HG02759 (cell line): ENCODE data around the gene HYAL3.
A peak's percentile ranks its signal among the peaks of the same experiment; 100 is the strongest.
"Not testable (repeated sequence)": the region's sequence is repeated elsewhere in the genome, so short reads cannot be mapped to it uniquely, and the experiment has no call there.

Source experiments
- ATAC-seq: cut with Tn5 transposase; IDR thresholded peaks from one replicate; pipeline ENCODE4 v1.9.1; 2021; ENCODE audit warnings: mild to moderate bottlenecking, moderate library complexity; ENCODE audit not compliant: unreplicated experiment

Gene HYAL3

GRCh38 chr3:50260027-50260941 is 38.9 kb downstream of the HYAL3 start:
- ATAC-seq = peak; percentile 90

- peak; percentile 27 for ATAC-seq
Observed at GRCh38 chr3:50259432-50260026, 39.7 kb downstream of the HYAL3 start.

DNA sequence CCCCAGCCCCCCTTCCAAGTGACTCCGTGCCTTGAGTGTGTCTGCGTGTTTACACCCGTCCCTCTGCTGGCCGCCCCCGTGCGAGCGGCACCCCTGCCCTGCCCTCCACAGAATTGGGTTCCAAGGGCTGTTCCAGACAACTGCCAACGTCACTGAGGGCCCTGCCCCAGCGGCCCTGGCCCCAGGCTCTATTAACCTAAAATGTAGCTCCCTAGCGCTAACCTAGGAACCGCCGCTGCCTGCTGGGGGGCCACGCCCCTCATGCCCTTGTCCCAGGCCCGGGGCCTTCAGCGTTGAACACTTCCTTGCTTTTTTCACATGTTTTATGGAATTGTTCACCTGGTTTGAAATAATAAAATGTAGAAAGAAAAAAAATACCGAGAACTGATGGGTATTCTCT is 40.2 kb downstream of the HYAL3 start:
- ATAC-seq = no peak

GRCh38 chr3:50258029-50258680 is 41.0 kb downstream of the HYAL3 start:
- ATAC-seq = no peak

DNA sequence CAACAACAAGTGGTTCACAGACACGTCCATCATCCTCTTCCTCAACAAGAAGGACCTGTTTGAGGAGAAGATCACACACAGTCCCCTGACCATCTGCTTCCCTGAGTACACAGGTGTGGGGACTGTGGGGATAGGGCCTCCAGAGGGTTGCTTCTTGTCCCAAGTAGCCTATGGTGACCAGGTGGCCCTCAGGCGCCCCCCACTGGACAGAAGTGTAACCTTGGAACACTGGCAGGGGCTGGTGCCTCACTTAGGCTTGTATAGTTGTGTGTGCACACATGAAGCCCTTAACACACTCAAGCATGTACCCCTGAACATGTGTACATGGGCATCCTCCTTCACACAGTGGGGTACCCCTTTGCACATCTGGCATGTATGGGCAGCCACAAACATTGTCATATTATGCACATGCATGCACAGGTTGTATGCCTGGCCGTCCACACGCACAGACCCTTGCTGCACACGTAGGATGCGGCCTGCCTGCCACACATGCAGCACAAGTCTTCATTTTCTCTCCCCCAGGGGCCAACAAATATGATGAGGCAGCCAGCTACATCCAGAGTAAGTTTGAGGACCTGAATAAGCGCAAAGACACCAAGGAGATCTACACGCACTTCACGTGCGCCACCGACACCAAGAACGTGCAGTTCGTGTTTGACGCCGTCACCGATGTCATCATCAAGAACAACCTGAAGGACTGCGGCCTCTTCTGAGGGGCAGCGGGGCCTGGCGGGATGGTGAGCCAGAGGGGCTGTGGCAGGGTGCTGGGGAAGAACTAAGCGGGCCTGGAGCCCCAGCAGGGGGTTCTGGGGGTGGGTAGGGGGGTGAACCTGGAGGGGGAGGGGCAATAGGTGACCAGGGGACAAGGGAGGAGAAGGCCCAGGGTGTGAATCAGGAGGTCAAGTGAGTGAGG is 42.0 kb downstream of the HYAL3 start:
- ATAC-seq = no peak

DNA sequence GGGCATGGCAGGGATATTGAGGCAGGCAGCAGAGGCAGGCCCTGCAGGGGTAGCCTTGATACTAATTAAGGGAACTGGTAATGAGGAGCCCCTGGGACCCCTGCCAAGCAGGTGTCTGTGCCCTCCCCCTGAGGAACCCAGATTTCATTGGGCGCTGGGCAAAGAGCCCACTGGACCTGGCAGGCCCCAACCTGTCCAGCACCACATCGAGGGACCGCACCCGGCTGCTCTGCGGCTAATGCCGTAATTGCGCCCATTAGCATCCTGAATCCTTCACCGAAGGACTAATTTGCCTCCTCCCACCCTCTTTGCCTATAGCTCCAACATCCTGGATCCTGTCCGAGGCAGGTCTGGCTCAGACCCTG is 44.0 kb downstream of the HYAL3 start:
- no peak for ATAC-seq

DNA sequence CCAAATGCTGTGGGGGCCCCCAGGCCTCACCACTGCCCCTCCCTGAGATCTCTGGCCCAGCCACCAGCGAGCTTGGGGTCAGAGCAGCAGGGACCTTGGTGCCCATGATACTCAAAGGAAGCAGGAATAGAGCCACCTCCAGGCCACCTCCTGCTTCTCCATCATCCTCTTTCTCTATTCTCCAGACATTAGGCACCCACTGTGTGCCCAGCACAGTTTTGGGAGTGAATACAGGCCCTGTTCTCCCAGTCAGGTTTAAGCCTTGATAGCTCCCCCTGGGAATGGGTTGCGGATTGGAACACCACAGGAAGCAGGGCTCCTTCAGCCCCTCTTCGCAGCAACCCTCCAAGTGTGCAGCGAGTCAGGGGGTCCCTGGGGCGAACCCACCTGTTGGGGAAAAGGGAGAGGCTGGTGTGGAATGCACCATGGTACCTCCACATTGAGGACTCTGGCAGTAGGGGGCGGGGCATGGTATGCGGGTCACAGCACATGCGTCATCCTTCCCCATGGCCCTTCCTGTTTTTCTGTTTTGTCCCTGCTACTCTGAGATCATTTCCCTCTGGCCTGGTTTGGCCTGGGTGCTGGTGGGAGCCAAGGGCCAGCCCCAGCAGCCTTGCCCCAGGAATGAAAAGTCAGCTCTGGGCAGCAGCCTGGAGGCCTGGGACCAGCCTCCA is 44.5 kb downstream of the HYAL3 start:
- no peak for ATAC-seq

DNA sequence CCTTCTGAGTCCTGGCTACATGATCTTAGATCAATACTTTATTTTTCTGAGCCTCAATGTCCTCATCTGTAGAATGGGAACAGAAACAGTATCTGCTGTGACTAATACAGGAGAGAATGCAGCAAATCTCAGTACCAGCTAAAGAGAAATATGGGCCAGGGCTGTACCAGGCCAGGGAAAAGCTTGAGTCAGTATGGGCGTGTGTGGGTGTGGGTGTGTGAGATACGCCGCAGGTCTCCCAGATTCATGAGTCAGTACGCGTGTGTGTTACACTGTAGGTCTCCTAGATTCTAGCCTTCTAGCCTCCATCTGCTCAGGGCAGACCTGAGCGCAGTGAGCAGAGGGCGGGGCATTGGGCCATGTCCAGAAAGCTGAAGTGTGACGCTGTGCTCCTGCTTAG is 48.0 kb downstream of the HYAL3 start:
- no peak for ATAC-seq

DNA sequence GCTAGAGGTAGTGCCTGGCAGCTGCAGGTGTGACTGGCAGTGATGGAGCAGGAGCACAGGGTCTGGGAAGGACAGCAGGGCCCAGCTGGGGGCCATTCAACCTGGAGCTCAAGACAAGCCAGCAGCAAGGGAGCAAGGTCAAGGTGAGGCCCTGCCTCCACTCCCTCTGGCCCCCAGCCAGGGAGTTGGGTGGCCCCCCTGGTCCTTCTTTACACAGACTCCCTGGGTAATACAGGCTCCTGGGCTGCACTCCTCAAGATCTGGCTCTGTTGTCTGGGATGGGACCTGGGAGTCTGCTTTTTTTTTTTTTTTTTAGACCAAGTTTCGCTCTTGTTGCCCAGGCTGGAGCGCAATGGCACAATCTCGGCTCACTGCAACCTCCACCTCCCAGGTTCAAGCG is 48.7 kb downstream of the HYAL3 start:
- ATAC-seq = no peak

- no peak for ATAC-seq
Observed at GRCh38 chr3:50249457-50249856, 49.7 kb downstream of the HYAL3 start.

- no peak for ATAC-seq
Observed at GRCh38 chr3:50248387-50248786, 50.8 kb downstream of the HYAL3 start.

GRCh38 chr3:50246517-50246954 is 52.7 kb downstream of the HYAL3 start:
- ATAC-seq = peak; percentile 58

DNA sequence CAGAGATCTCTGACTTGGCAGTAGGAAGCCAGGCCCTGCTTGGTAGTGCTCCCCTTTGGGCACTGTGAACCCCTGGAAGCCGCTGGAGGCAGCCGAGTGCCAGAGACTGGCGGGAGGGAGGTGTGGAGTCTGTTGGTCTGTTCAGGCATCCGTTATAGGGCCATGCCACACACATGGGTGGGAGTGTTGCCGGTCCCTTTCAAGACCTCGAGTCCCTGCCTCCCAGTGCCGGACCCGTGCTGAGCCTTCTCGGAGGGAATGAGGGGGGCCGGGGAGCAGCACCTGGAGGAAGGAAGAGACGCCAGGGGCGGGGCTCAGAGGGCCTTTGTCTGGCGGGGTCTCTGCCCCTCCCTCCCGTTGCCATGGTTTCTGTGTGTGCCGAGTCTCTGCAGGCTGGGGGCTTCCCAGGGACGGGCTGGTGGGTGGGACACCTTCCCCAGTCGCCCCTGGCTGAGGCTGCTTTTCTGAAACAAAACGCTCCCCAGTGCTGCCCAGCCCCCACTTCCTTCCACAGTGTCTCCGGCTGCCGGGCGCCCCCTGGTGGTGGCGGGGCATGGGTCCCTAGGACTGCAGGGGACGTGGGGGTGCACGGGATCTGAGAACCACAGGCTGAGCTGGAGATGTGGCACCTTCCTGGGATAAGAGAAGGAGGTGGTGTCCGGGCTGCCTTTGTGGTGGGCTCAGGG is 53.2 kb downstream of the HYAL3 start:
- ATAC-seq = peak; percentile 76

GRCh38 chr3:50245251-50245745 is 53.9 kb downstream of the HYAL3 start:
- no peak for ATAC-seq

- not testable (repeated sequence) for ATAC-seq
Observed at GRCh38 chr3:50244813-50245212, 54.4 kb downstream of the HYAL3 start.

DNA sequence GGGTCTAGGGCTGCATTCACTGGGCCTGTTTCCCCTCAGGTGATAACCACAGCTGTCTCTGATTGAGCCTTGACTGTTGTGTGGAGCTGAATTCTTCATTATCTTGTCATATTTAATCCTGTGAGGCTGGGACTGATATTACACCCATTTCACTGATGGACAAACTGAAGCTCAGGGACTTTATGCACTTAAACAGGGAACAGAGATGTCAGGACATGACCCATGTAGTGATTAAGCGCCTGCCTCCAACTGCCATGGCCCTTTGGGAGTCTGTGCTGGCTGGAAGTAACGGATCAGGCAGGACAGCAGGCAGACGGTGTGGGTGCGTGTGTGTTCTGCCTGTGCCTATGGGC is 55.7 kb downstream of the HYAL3 start:
- ATAC-seq = no peak

DNA sequence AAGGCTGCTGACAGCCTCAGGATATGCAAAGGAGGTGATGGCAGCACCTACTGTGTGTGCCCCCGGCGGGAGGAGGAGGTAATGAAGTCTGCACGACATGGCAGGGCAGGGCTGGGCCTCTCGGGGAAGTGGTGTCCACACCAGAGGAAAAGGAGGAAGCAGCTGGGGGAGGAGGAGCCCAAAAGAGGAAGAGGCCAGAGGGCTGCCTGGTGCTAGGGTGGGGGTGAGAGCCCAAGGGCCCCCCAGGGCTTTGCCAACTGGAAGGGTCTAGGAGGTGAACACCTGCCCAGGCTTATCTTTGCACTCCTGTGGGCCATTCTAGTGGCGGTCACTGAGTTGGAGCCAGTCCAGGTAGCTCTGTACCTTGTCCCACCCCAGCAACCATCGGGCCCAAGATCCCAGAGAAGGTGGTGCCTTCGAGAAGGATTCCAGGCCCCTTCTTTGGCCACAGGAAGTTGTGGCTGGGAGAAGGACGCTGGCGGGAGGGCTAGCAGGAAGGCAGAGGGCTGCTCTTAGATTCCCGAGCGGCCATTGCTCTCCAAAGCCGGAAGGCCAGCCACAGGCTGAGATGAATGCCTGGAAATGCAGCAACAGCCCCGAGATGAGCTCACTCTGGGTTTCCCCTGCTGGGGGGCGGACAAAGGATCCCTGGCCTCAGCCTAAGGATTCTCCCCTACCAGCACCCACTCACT is 56.2 kb downstream of the HYAL3 start:
- no peak for ATAC-seq
